GM20431 (cell line): ENCODE results near the gene ERC1.
"Not testable (repeated sequence)": the region's sequence is repeated elsewhere in the genome, so short reads cannot be mapped to it uniquely, and the experiment has no call there.

Experiments
- in situ Hi-C: fragments of 300-500 bp; cut with MseI, MboI; formaldehyde crosslinking; loops from one replicate; pipeline ENCODE4 v1.15.0; 2020; ENCODE audit warnings: low sequenced_read_pairs; ENCODE audit not compliant: unreplicated experiment

The ERC1 gene

GRCh38 chr12:1305791-1306500 lies 314.9 kb downstream of the ERC1 start:
- in situ Hi-C loops: no loop called here

GRCh38 chr12:1306817-1307216 lies 315.8 kb downstream of the ERC1 start:
- in situ Hi-C loops: no loop called here

GRCh38 chr12:1307796-1308195 lies 316.8 kb downstream of the ERC1 start:
- in situ Hi-C loops: no loop called here

GRCh38 chr12:1309613-1310012 lies 318.6 kb downstream of the ERC1 start:
- in situ Hi-C loops: no loop called here

- in situ Hi-C loops: no loop called here
These were observed 319.6 kb downstream of the ERC1 start for GRCh38 chr12:1310653-1311052.

GRCh38 chr12:1311145-1311544 lies 320.1 kb downstream of the ERC1 start:
- in situ Hi-C loops: no loop called here

GRCh38 chr12:1313906-1314305 lies 322.9 kb downstream of the ERC1 start:
- in situ Hi-C loops: no loop called here

GRCh38 chr12:1314523-1314922 lies 323.5 kb downstream of the ERC1 start:
- in situ Hi-C loops: no loop called here

- in situ Hi-C loops: not testable (repeated sequence)
These were observed 326.0 kb downstream of the ERC1 start for GRCh38 chr12:1316991-1317390.

GRCh38 chr12:1318327-1319031 lies 327.5 kb downstream of the ERC1 start:
- in situ Hi-C loops: no loop called here

- in situ Hi-C loops: no loop called here
These were observed 328.2 kb downstream of the ERC1 start for GRCh38 chr12:1319212-1319611.

- in situ Hi-C loops: no loop called here
These were observed 329.0 kb downstream of the ERC1 start for GRCh38 chr12:1320021-1320420.

GRCh38 chr12:1322821-1323220 lies 331.8 kb downstream of the ERC1 start:
- in situ Hi-C loops: no loop called here

- in situ Hi-C loops: no loop called here
These were observed 333.1 kb downstream of the ERC1 start for GRCh38 chr12:1324099-1324498.

GRCh38 chr12:1324910-1325309 lies 333.9 kb downstream of the ERC1 start:
- in situ Hi-C loops: no loop called here

- in situ Hi-C loops: no loop called here
These were observed 334.6 kb downstream of the ERC1 start for GRCh38 chr12:1325666-1326065.

GRCh38 chr12:1326258-1326657 lies 335.2 kb downstream of the ERC1 start:
- in situ Hi-C loops: no loop called here

- in situ Hi-C loops: no loop called here
These were observed 337.4 kb downstream of the ERC1 start for GRCh38 chr12:1328391-1328790.

GRCh38 chr12:1329784-1330476 lies 338.9 kb downstream of the ERC1 start:
- in situ Hi-C loops: no loop called here

GRCh38 chr12:1330477-1330827 lies 339.4 kb downstream of the ERC1 start:
- in situ Hi-C loops: no loop called here

- in situ Hi-C loops: no loop called here
These were observed 341.3 kb downstream of the ERC1 start for GRCh38 chr12:1332327-1332726.
